K562 (cell line): ENCODE measurements around the gene SCARF2. TPM values are rescaled to one million over a fixed set of nuclear protein-coding genes. Genes with fewer than 3 reads are reported as not detected.

ENCODE experiments used
- ATAC-seq: fragments of 200-7000 bp; cut with Tn5 transposase; 3 replicates; pipeline ENCODE4 v1.9.1; 2020; ENCODE audit warnings: moderate library complexity
- BruUV-seq: library from RNA; stranded (reverse); fragments of 400-500 nt; replicated peaks from 2 replicates; lab custom pipeline; 2021; lab: Mats Ljungman, UMichigan
- CTCF ChIA-PET: fragments of 300-600 bp; formaldehyde crosslinking; extraction: SDS; loops from one replicate; lab custom pipeline; 2021; ENCODE audit warnings: low intra/inter-chr PET ratio; lab: Yijun Ruan, JAX
- POLR2A ChIA-PET: fragments of 300-600, 350-650 bp; sonication (Branson Sonifier 250); formaldehyde crosslinking; extraction: SDS; loops from one replicate; lab custom pipeline; 2021; ENCODE audit warnings: antibody characterized with exemption, inconsistent platforms; lab: Yijun Ruan, JAX
- DNase-seq, 4 experiments: peaks; one replicate each; pipeline versions ENCODE4 v3.0.0 to v3.0.0-alpha.2; 2011 to 2018; ENCODE audit warnings: low spot score in 3 of 4, mixed read lengths in 3 of 4; ENCODE audit errors: extremely low read depth in 1 of 4
- FAIRE-seq: peaks from 2 replicates; lab custom pipeline; 2011; peaks lifted over from hg19 to GRCh38; lab: Jason Lieb, UNC
- H2AFZ ChIP-seq: 2 replicates; pipeline ENCODE4 v1.6.0; 2011; ENCODE audit warnings: low read depth, low read length, control low read depth, inconsistent platforms
- H3K27ac ChIP-seq: fragments of 200-600 bp; 3 replicates; pipeline ENCODE4 v1.8.0; 2011; ENCODE audit warnings: low read depth, mild to moderate bottlenecking, control low read depth, inconsistent platforms, low read length, moderate library complexity, mixed read lengths; ENCODE audit errors: extremely low read depth
- H3K27me3 ChIP-seq, 2 experiments: fragments of 300-600 bp in 1 of 2; 2 replicates in 1 of 2; 3 replicates in 1 of 2; pipeline versions ENCODE4 v1.6.0 to v1.8.0; 2011; ENCODE audit warnings: inconsistent platforms in 2 of 2, low read length in 2 of 2, mild to moderate bottlenecking in 1 of 2, mixed read lengths in 1 of 2, moderate library complexity in 1 of 2; ENCODE audit not compliant: control insufficient read depth in 2 of 2, insufficient read depth in 2 of 2
- H3K36me3 ChIP-seq: fragments of 300-600 bp; 3 replicates; pipeline ENCODE4 v1.8.0; 2011; ENCODE audit warnings: mild to moderate bottlenecking, low read length, inconsistent platforms; ENCODE audit not compliant: control insufficient read depth, insufficient read depth
- H3K4me1 ChIP-seq, 2 experiments: fragments of 200-600 bp in 1 of 2; replicated peaks in 1 of 2; 2 replicates in 1 of 2; 3 replicates in 1 of 2; pipeline versions ENCODE4 v1.5.1 to v1.8.0; 2011; ENCODE audit warnings: inconsistent platforms in 2 of 2, low read length in 2 of 2, mild to moderate bottlenecking in 1 of 2, mixed read lengths in 1 of 2, moderate library complexity in 1 of 2; ENCODE audit not compliant: control insufficient read depth in 2 of 2, insufficient read depth in 2 of 2
- H3K4me2 ChIP-seq: 2 replicates; pipeline ENCODE4 v1.6.1; 2011; ENCODE audit warnings: low read length, control low read depth, inconsistent platforms, mixed read lengths; ENCODE audit not compliant: insufficient read depth
- H3K4me3 ChIP-seq: fragments of 200-600 bp; sonication (generic), shearing (Covaris generic); 2 replicates; pipeline ENCODE4 v1.5.1; 2016; ENCODE audit warnings: control low read depth, inconsistent platforms
- H3K79me2 ChIP-seq: fragments of 200-600 bp; 3 replicates; pipeline ENCODE4 v1.8.0; 2011; ENCODE audit warnings: low read length, inconsistent platforms; ENCODE audit not compliant: control insufficient read depth, insufficient read depth
- H3K9ac ChIP-seq, 2 experiments: 2 replicates each; pipeline versions ENCODE4 v1.6.0 to v1.6.1; 2011; ENCODE audit warnings: low read depth in 2 of 2, low read length in 2 of 2, control low read depth in 1 of 2, inconsistent platforms in 1 of 2, mild to moderate bottlenecking in 1 of 2, mixed read lengths in 1 of 2; ENCODE audit not compliant: insufficient read depth in 1 of 2
- H3K9me1 ChIP-seq: one replicate; pipeline ENCODE4 v1.6.0; 2011; ENCODE audit warnings: inconsistent platforms, mild to moderate bottlenecking, low read length, moderate library complexity; ENCODE audit not compliant: control insufficient read depth, insufficient read depth
- H3K9me3 ChIP-seq: replicated peaks from 2 replicates; pipeline ENCODE4 v1.5.1; 2011; ENCODE audit warnings: low read depth, low read length, inconsistent platforms; ENCODE audit not compliant: control insufficient read depth, insufficient read depth
- H4K20me1 ChIP-seq: replicated peaks from 2 replicates; pipeline ENCODE4 v1.6.1; 2011; ENCODE audit warnings: low read length, inconsistent platforms, mixed read lengths; ENCODE audit not compliant: control insufficient read depth, insufficient read depth
- COPS2 ChIP-seq: fragments of 450-650 bp; conservative IDR thresholded peaks from 2 replicates; pipeline ENCODE4 v1.6.1; 2016; ENCODE audit warnings: mild to moderate bottlenecking, moderate library complexity
- DPF2 ChIP-seq: fragments of 450-650 bp; IDR thresholded peaks from 2 replicates; pipeline ENCODE4 v1.6.1; 2016
- HNRNPUL1 ChIP-seq: fragments of 200-400 bp; formaldehyde crosslinking; IDR thresholded peaks from 2 replicates; pipeline ENCODE4 v1.6.1; 2017; ENCODE audit warnings: low read length
- MXI1 ChIP-seq: IDR thresholded peaks from 2 replicates; pipeline ENCODE4 v1.6.1; 2011; ENCODE audit warnings: low read depth, mild to moderate bottlenecking, improper control_type of control experiment, low read length
- NR3C1 ChIP-seq: sonication (generic); formaldehyde crosslinking; IDR thresholded peaks from 2 replicates; pipeline ENCODE4 v1.8.1; 2022; ENCODE audit warnings: missing genetic modification reagents
- PRMT5 ChIP-seq: sonication (generic); formaldehyde crosslinking; IDR thresholded peaks from 2 replicates; pipeline ENCODE4 v1.5.0; 2020; ENCODE audit warnings: missing genetic modification reagents
- RFX7 ChIP-seq: fragments of 250-450 bp; sonication (Bioruptor Pico); IDR thresholded peaks from 2 replicates; pipeline ENCODE4 v1.5.1; 2021; ENCODE audit warnings: mild to moderate bottlenecking
- SREBF1 ChIP-seq: fragments of 150-350 bp; IDR thresholded peaks from 2 replicates; pipeline ENCODE4 v1.6.1; 2014; ENCODE audit warnings: antibody characterized with exemption, low read depth, low read length, borderline replicate concordance
- TSC22D4 ChIP-seq: fragments of 450-650 bp; IDR thresholded peaks from 2 replicates; pipeline ENCODE4 v1.6.1; 2016; ENCODE audit warnings: missing genetic modification characterization, missing biosample characterization, control low read depth
- ZNF146 ChIP-seq: IDR thresholded peaks from one replicate; pipeline ENCODE4 v1.6.1; 2018; ENCODE audit warnings: missing compliant biosample characterization; ENCODE audit not compliant: unreplicated experiment
- ZNF217 ChIP-seq: sonication (generic); formaldehyde crosslinking; IDR thresholded peaks from 2 replicates; pipeline ENCODE4 v1.8.0; 2022; ENCODE audit warnings: mild to moderate bottlenecking, missing genetic modification reagents
- ZNF436 ChIP-seq: fragments of 250-450, 450-650 bp; sonication (Bioruptor Pico); formaldehyde crosslinking; IDR thresholded peaks from 2 replicates; pipeline ENCODE4 v1.7.0; 2020; ENCODE audit warnings: mild to moderate bottlenecking
- ZNF445 ChIP-seq: fragments of 250-450 bp; sonication (Bioruptor Pico); IDR thresholded peaks from 2 replicates; pipeline ENCODE4 v1.4.0; 2020; ENCODE audit warnings: low read depth, mild to moderate bottlenecking, moderate library complexity
- ZNF696 ChIP-seq: fragments of 250-450 bp; sonication (Bioruptor Pico); conservative IDR thresholded peaks from 2 replicates; pipeline ENCODE4 v1.4.0; 2020; ENCODE audit warnings: mild to moderate bottlenecking, moderate library complexity
- WGBS: fragments of 100-300 bp; shearing (Covaris generic); methylation state at CpG from one replicate; pipeline ENCODE4 v1.1.6; 2016; ENCODE audit warnings: low coverage, mixed read lengths; ENCODE audit not compliant: insufficient coverage; ENCODE audit errors: missing lambda C conversion rate; 5-methylcytosine and 5-hydroxymethylcytosine counted together
- in situ Hi-C: fragments of 300-500 bp; cut with MboI; formaldehyde crosslinking; loops from 4 replicates; pipeline ENCODE4 v1.15.0; 2018; ENCODE audit warnings: inconsistent platforms, mixed read lengths
- intact Hi-C: fragments of 100-400 bp; cut with micrococcal nuclease; formaldehyde crosslinking; loops from 2 replicates; pipeline ENCODE4 v1.14.2; 2022
- polyA plus RNA-seq, 8 experiments: library from polyadenylated mRNA; depleted of rRNA in 4 of 8; stranded (reverse) in 5 of 8; unstranded in 3 of 8; fragments of >200 nt; fragmentation: Nextera tagmentation in 2 of 8; fragmentation: Illumina TruSeq in 1 of 8; extraction: Ambion mirVana in 2 of 8; extraction: Trizol in 1 of 8; gene quantifications; 2 replicates each; pipeline versions ENCODE4 v1.2.1 to v1.2.3, GENCODE V29; 2011 to 2014; ENCODE audit warnings: inconsistent platforms in 1 of 8, missing spikeins in 1 of 8
- total RNA-seq, 7 experiments: library from RNA; depleted of rRNA in 6 of 7; stranded (reverse); fragments of >200 nt in 6 of 7; fragmentation: Illumina TruSeq in 2 of 7; extraction: Trizol in 2 of 7; gene quantifications; 2 replicates each; pipeline versions ENCODE4 v1.2.1 to v1.2.3, GENCODE V29; 2011 to 2021; ENCODE audit warnings: low replicate concordance in 1 of 7
- TF ChIP-seq, protein P1 (sequence below): sonication (generic); formaldehyde crosslinking; IDR thresholded peaks from 2 replicates; pipeline ENCODE4 v1.8.1; 2023; ENCODE audit warnings: mild to moderate bottlenecking, missing genetic modification reagents, moderate library complexity
- TF ChIP-seq, protein P2 (sequence below): sonication (generic); formaldehyde crosslinking; IDR thresholded peaks from 2 replicates; pipeline ENCODE4 v1.9.0; 2022; ENCODE audit warnings: mild to moderate bottlenecking, missing genetic modification reagents
- TF ChIP-seq, protein P3 (sequence below), 2 experiments: IDR thresholded peaks; 2 replicates each; pipeline ENCODE4 v1.6.1; 2012; ENCODE audit warnings: improper control_type of control experiment in 2 of 2, low read depth in 2 of 2, low read length in 2 of 2, borderline replicate concordance in 1 of 2

SCARF2 gene
- total and polyA plus RNA-seq, 9 of the 15 experiments (the other 6 are each of a cell fraction or from before 2014, with no cell fraction given): 0.06 to 0.32 (median 0.21) TPM; not detected in 5

DNA sequence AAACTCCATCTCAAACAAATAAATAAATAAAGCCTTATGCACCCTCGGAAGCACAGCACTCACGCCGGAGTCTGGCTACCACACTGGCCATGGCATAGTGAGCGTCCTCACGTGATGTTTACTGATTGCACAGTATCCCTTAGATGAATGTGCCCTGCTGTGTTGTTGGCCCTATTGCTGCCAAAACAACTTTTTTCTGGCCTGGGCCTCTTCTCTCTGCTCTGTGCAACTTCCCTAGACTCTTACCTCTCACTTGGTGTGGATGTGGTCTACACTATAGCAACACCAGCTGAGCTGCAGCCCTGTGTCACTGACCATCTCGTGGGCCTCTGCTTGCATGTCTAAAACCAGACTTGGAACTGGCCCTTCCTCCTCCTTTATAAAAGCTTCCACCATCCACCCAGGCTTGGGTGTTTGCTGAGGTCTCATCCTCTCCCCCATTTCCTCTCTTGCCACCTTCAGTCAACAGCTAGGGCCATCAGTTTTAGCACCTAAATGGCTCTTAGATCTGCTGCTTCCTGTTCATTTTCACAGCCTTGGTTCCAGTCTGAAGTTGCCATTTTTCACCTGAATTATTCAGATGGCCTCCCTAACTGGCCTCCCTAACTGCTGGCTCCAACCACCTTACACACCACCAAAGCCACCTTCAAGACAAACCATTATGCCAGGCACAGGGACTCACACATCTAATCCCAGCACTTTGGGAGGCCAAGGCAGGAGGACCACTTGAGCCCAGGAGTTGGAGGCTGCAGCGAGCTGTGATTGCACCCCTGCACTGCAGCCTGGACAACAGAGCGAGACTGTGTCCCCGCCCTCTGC lies 34.5 kb downstream of the SCARF2 start:
- Histone ChIP-seq H3K9ac (0 out of 4 replicates have a peak overlapping the region, but pooled peaks of 1 of the 2 experiments have one; percentile 39), H2AFZ (no peak overlapping the region), H3K4me2 (no peak overlapping the region), H3K4me3 (no peak overlapping the region), H3K9me3 (no peaks in the 10 kb centered on the region), H3K4me1 (peaks cover 0 to 8% of the 10 kb centered on the region in 2 experiments; a peak in 1 of 5 replicates), H3K27me3 (no peaks in the 10 kb centered on the region), H3K9me1 (peaks cover 8% of the 10 kb centered on the region), H3K79me2 (no peaks in the 10 kb centered on the region), H4K20me1 (0 out of 2 replicates have a peak, but pooled peaks cover 6% of the 10 kb centered on the region), H3K36me3 (peaks cover 64% of the 10 kb centered on the region; the same call in 2 of the 3 replicates), H3K27ac (no peak overlapping the region)
- ChIA-PET CTCF (no interaction called here), POLR2A (interaction anchor here (0.7 to 8.9 kb wide), 11 partner anchors 9 to 343 kb away, joined by 3 to 84 read pairs (median 4); partner anchors contain the start of gene ZNF74)
- ATAC-seq: no peak
- intact Hi-C loops (no loop called here), in situ Hi-C loops (loop anchor here (25.0 kb wide), 2 partner anchors 284 to 1866 kb away; partner anchors contain the start of gene TMEM191B)
- WGBS: 80% methylated on average over 9 of the region's 9 CpGs
- peak in 2 of 4 experiments; percentile 22 to 27 for DNase-seq
- no peak for FAIRE-seq
- BruUV-seq: no TSS peak
- TF ChIP-seq ZNF146 (CRISPR knock-in tag) (no peak), TSC22D4 (tag) (0 out of 2 replicates have a peak, but pooled peaks have one; percentile 71), ZNF445 (CRISPR knock-in tag) (no peak), ZNF217 (no peak), MXI1 (no peak), SREBF1 (no peak), ZNF436 (CRISPR knock-in tag) (0 out of 2 replicates have a peak, but pooled peaks have one; percentile 23), HNRNPUL1 (no peak), PRMT5 (CRISPR knock-in tag) (no peak), DPF2 (no peak), ZNF696 (CRISPR knock-in tag) (no peak), COPS2 (no peak), NR3C1 (CRISPR knock-in tag) (no peak), RFX7 (CRISPR knock-in tag) (0 out of 2 replicates have a peak, but pooled peaks have one; percentile 7)
- TF ChIP-seq, protein P1, sequence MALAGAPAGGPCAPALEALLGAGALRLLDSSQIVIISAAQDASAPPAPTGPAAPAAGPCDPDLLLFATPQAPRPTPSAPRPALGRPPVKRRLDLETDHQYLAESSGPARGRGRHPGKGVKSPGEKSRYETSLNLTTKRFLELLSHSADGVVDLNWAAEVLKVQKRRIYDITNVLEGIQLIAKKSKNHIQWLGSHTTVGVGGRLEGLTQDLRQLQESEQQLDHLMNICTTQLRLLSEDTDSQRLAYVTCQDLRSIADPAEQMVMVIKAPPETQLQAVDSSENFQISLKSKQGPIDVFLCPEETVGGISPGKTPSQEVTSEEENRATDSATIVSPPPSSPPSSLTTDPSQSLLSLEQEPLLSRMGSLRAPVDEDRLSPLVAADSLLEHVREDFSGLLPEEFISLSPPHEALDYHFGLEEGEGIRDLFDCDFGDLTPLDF (CRISPR knock-in tag): 0 out of 2 replicates have a peak, but pooled peaks have one; percentile 36
- TF ChIP-seq, protein P2, sequence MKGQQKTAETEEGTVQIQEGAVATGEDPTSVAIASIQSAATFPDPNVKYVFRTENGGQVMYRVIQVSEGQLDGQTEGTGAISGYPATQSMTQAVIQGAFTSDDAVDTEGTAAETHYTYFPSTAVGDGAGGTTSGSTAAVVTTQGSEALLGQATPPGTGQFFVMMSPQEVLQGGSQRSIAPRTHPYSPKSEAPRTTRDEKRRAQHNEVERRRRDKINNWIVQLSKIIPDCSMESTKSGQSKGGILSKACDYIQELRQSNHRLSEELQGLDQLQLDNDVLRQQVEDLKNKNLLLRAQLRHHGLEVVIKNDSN (CRISPR knock-in tag): peak; percentile 15; the same call in 1 of the 2 replicates
- TF ChIP-seq, protein P3, sequence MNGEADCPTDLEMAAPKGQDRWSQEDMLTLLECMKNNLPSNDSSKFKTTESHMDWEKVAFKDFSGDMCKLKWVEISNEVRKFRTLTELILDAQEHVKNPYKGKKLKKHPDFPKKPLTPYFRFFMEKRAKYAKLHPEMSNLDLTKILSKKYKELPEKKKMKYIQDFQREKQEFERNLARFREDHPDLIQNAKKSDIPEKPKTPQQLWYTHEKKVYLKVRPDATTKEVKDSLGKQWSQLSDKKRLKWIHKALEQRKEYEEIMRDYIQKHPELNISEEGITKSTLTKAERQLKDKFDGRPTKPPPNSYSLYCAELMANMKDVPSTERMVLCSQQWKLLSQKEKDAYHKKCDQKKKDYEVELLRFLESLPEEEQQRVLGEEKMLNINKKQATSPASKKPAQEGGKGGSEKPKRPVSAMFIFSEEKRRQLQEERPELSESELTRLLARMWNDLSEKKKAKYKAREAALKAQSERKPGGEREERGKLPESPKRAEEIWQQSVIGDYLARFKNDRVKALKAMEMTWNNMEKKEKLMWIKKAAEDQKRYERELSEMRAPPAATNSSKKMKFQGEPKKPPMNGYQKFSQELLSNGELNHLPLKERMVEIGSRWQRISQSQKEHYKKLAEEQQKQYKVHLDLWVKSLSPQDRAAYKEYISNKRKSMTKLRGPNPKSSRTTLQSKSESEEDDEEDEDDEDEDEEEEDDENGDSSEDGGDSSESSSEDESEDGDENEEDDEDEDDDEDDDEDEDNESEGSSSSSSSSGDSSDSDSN (IDR thresholded peaks at IDR 0.05; ENCODE audit: borderline replicate concordance in 1 of 2, low read depth in 2 of 2, low read length in 2 of 2): no peak
